Transverse colon (tissue), 4 donors: Measurements from ENCODE around the gene DPY19L1. TPM values are rescaled to one million over a fixed set of nuclear protein-coding genes. Genes with fewer than 3 reads are reported as not detected.
"Not testable (repeated sequence)": the region's sequence is repeated elsewhere in the genome, so short reads cannot be mapped to it uniquely, and the experiment has no call there.

Experiments used
- DNase-seq: peaks from one replicate; pipeline ENCODE4 v3.0.0-alpha.2; 2019
- H3K27ac ChIP-seq, 4 donors: fragments of 200-600 bp; sonication (generic); 2 replicates each; pipeline ENCODE4 v1.5.1; 2016 to 2018; ENCODE audit warnings: inconsistent platforms in 4 of 4
- H3K27me3 ChIP-seq: fragments of 200-600 bp; sonication (generic); 2 replicates; pipeline ENCODE4 v1.5.1; 2017; ENCODE audit warnings: inconsistent platforms
- H3K36me3 ChIP-seq, 4 donors: fragments of 200-600 bp; sonication (generic); 2 replicates each; pipeline ENCODE4 v1.5.1; 2017 to 2019; ENCODE audit warnings: inconsistent platforms in 4 of 4
- H3K4me1 ChIP-seq, 4 donors: fragments of 200-600 bp; sonication (generic); 2 replicates each; pipeline ENCODE4 v1.5.1; 2017 to 2020; ENCODE audit warnings: inconsistent platforms in 4 of 4
- H3K4me3 ChIP-seq, 4 donors: fragments of 200-600 bp; sonication (generic); 1 replicate in 1 of 4; 2 replicates in 3 of 4; pipeline versions ENCODE4 v1.5.1 to v1.6.1; 2017 to 2019; ENCODE audit warnings: inconsistent platforms in 4 of 4
- H3K9me3 ChIP-seq, 2 donors: fragments of 200-600 bp; sonication (generic); 2 replicates each; pipeline ENCODE4 v1.5.1; 2017 to 2019; ENCODE audit warnings: inconsistent platforms in 2 of 2
- EP300 ChIP-seq: sonication (generic); formaldehyde crosslinking; IDR thresholded peaks from one replicate; pipeline ENCODE4 v1.6.1; 2017; ENCODE audit warnings: antibody characterized with exemption, low read depth
- POLR2A ChIP-seq: fragments of 450-650 bp; IDR thresholded peaks from one replicate; pipeline ENCODE4 v1.6.1; 2016; ENCODE audit warnings: antibody characterized with exemption, mild to moderate bottlenecking, moderate library complexity
- POLR2AphosphoS5 ChIP-seq, 3 donors: sonication (generic); formaldehyde crosslinking; IDR thresholded peaks; one replicate each; pipeline ENCODE4 v1.6.1; 2016; ENCODE audit warnings: antibody characterized with exemption in 3 of 3
- WGBS, 2 donors: methylation state at CpG; one replicate each; pipeline ENCODE4 v1.1.5; 2018; ENCODE audit warnings: low coverage in 1 of 2; 5-methylcytosine and 5-hydroxymethylcytosine counted together
- in situ Hi-C, 4 donors: fragments of 200-750 bp; cut with MboI; loops; one replicate each; pipeline versions ENCODE4 v1.15.0 to v1.15.1; 2017; ENCODE audit warnings: low sequenced_read_pairs in 3 of 4, low pct_ligation_motif_present in 1 of 4, low pct_unique_long_range_greater_than_20kb in 1 of 4
- intact Hi-C: fragments of 100-400 bp; cut with DNase I; formaldehyde crosslinking; loops from one replicate; pipeline ENCODE4 v1.15.1; 2023; ENCODE audit warnings: low total_unique reads
- total RNA-seq, 4 donors: library from RNA; depleted of rRNA; stranded (reverse); fragments of >200 nt; gene quantifications; one replicate each; pipeline ENCODE4 v1.1.0, GENCODE V29; 2016
- TF ChIP-seq, protein P1 (sequence below), 5 experiments: fragments of 200-600 bp in 3 of 5; fragments of 450-650 bp in 2 of 5; sonication (generic) in 3 of 5; IDR thresholded peaks; 1 replicate in 2 of 5; 2 replicates in 3 of 5; pipeline ENCODE4 v1.5.1; 2016 to 2017; ENCODE audit warnings: antibody characterized with exemption in 5 of 5, inconsistent platforms in 3 of 5, mild to moderate bottlenecking in 2 of 5, moderate library complexity in 1 of 5

Gene DPY19L1
- total RNA-seq, 4 donors from 2014 or later: 1.6 to 14.7 (median 12.0) TPM

DNA sequence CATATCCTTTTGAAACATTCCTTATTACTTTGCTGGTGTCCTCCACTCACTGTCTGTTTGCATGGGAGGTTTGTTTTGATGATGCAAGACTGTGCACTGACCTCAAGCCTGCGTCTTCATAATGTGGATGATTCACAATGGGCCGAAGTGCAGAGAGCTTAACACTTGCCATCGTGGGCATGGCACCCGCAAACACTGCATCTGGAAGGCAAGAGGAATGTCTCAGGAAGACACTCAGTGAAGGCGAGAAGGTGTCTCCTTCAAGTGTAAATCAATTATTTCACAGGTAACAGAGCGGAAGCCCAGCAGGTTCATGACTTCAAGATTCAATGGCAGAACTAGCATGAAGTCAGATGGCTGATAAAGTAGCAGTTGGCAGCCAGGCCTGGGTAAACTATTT lies 98.1 kb downstream of the DPY19L1 start:
- DNase-seq: no peak
- no peak overlapping the region for H3K27ac ChIP-seq
- intact Hi-C loops (no loop called here), in situ Hi-C loops (no loop called here)
- WGBS, 2 donors: 93 to 96% methylated on average over 3 to 6 of the region's 6 CpGs
- no peaks in the 10 kb centered on the region for H3K9me3 ChIP-seq
- H3K27me3 ChIP-seq: no peaks in the 10 kb centered on the region
- H3K36me3 ChIP-seq: peaks cover 0 to 10% (median 0%) of the 10 kb centered on the region in 4 donors
- no peak overlapping the region for H3K4me3 ChIP-seq
- no peaks in the 10 kb centered on the region for H3K4me1 ChIP-seq
- no peak for TF ChIP-seq EP300

DNA sequence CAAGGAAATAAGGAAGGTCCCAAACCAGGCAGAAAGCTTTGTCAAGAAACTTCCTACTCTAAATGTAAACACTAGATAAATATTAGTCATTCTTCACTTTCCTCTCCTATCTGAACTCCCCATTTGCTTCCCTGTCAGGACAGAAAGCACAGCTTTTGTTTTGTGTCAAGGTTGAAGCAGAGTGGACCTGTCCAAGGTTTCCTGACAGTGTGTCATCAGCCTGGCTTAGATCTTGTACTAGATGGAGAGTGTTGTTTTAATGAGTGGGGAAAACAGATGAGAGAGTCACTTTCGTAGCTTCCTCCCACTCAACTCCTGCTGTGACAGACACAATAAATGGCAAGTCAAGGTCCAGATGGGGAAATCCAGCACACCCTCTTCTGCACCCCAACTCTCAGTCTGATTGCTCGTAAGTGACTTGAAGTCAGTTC lies 101.5 kb downstream of the DPY19L1 start:
- 76% methylated on average over 2 of the region's 2 CpGs; no CpG with 5 or more reads in 1 of the 2 donors for WGBS, 2 donors
- H3K27ac ChIP-seq, H3K9me3 ChIP-seq, intact Hi-C loops, H3K36me3 ChIP-seq, H3K4me3 ChIP-seq, H3K4me1 ChIP-seq, H3K27me3 ChIP-seq, in situ Hi-C loops, DNase-seq: not testable (repeated sequence)

DNA sequence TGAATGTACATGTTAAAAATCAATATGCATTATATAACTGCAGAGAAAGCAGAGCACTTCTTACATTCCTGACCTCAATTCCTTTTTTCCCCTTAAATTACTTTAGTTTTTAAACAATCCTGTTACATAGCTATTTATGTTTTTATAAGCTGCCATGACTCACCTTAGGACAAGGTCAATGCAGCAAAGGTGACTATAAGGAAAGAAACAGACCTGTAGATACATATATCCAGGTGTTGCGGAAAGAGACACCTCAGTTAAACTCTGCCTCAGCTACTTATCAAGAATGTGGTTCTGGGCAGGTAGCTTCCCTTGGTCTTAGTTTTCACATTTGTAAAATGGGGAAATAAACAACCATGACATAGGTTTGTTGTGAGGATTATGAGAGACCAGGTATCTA lies 105.5 kb downstream of the DPY19L1 start:
- in situ Hi-C loops (no loop called here), intact Hi-C loops (no loop called here)
- no peaks in the 10 kb centered on the region for H3K27me3 ChIP-seq
- no peaks in the 10 kb centered on the region for H3K9me3 ChIP-seq
- H3K4me1 ChIP-seq: no peaks in the 10 kb centered on the region
- H3K36me3 ChIP-seq: no peaks in the 10 kb centered on the region
- WGBS, 2 donors: 97 to 100% methylated on average over 1 of the region's 1 CpG
- no peak overlapping the region for H3K4me3 ChIP-seq
- TF ChIP-seq, protein P1, sequence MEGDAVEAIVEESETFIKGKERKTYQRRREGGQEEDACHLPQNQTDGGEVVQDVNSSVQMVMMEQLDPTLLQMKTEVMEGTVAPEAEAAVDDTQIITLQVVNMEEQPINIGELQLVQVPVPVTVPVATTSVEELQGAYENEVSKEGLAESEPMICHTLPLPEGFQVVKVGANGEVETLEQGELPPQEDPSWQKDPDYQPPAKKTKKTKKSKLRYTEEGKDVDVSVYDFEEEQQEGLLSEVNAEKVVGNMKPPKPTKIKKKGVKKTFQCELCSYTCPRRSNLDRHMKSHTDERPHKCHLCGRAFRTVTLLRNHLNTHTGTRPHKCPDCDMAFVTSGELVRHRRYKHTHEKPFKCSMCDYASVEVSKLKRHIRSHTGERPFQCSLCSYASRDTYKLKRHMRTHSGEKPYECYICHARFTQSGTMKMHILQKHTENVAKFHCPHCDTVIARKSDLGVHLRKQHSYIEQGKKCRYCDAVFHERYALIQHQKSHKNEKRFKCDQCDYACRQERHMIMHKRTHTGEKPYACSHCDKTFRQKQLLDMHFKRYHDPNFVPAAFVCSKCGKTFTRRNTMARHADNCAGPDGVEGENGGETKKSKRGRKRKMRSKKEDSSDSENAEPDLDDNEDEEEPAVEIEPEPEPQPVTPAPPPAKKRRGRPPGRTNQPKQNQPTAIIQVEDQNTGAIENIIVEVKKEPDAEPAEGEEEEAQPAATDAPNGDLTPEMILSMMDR (IDR thresholded peaks at IDR 0.05): no peak
- no peak for TF ChIP-seq POLR2AphosphoS5 (IDR thresholded peaks at IDR 0.05)
- TF ChIP-seq EP300: no peak
- no peak for TF ChIP-seq POLR2A
- no peak for DNase-seq
- no peak overlapping the region for H3K27ac ChIP-seq

DNA sequence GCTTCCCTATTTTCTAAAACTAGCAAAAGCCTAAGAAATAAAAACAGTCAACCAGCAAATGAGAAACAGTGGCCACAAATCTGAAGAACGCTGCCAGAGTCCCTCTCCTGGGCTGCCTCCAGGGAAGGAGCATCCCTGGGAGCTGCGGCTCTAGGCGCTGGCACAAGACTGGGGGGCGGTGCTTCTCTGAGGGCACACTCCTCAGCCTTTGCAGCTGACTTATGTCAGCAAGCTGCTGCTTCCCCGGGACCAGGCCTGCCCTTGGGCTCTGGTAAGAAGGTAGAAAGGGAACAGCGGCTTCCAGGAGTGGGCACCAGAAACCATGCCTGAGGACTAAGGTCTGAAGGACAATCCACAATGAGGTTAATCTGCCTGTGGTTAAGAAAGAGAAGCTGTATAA lies 107.5 kb downstream of the DPY19L1 start:
- 92 to 95% methylated on average over 3 to 6 of the region's 6 CpGs for WGBS, 2 donors
- H3K9me3 ChIP-seq, H3K27ac ChIP-seq, in situ Hi-C loops, DNase-seq, intact Hi-C loops, H3K27me3 ChIP-seq, H3K4me3 ChIP-seq, H3K36me3 ChIP-seq, H3K4me1 ChIP-seq: not testable (repeated sequence)

DNA sequence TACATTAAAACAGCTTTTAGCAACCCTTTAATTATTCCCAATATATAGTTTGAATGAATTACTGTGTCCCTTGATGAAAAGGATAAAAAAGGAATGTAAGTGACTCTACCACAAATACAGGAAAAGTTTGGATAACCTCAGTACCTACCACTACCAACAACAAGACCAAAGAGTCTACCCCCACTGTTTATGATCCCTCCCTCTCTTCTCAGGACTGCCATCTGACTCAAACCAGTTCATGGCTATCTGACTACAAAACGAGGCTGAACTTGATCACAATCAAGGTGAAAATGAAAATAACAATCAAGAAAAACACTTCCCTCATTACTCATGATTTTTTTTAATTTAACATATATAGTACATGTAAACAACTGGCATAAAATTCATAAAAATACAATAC lies 108.7 kb downstream of the DPY19L1 start:
- no peaks in the 10 kb centered on the region for H3K9me3 ChIP-seq
- H3K27ac ChIP-seq: no peak overlapping the region
- no peaks in the 10 kb centered on the region for H3K36me3 ChIP-seq
- intact Hi-C loops: no loop called here
- no peak overlapping the region for H3K4me3 ChIP-seq
- H3K27me3 ChIP-seq: no peaks in the 10 kb centered on the region
- DNase-seq: no peak
- in situ Hi-C loops: no loop called here
- TF ChIP-seq POLR2AphosphoS5 (IDR thresholded peaks at IDR 0.05) (no peak), EP300 (no peak), POLR2A (no peak)
- TF ChIP-seq, protein P1 (IDR thresholded peaks at IDR 0.05): no peak
- H3K4me1 ChIP-seq: no peaks in the 10 kb centered on the region
- 54 to 64% methylated on average over 1 of the region's 1 CpG for WGBS, 2 donors

DNA sequence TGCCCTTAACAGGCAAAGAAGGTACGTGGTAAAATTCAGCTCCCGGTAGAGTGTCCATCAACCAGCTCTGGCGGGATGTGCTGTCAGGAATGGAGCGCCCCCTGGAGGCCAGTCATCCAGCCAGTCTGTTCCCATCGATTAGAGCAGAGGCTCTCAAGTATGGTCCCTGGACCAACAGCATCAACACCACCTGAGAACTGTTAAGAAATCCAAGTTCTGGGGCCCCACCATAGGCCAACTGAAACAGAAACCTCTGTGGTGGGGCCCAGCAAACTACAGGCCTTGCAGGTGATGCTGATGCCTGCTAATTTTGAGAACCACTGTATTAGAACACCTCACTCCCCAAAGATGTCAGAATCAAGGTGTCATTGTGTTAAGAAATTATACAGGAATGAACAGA lies 109.2 kb downstream of the DPY19L1 start:
- H3K4me3 ChIP-seq: no peak overlapping the region
- in situ Hi-C loops (no loop called here), intact Hi-C loops (no loop called here)
- WGBS, 2 donors: 65 to 71% methylated on average over 4 of the region's 5 CpGs
- no peaks in the 10 kb centered on the region for H3K36me3 ChIP-seq
- no peaks in the 10 kb centered on the region for H3K4me1 ChIP-seq
- no peaks in the 10 kb centered on the region for H3K27me3 ChIP-seq
- H3K27ac ChIP-seq: no peak overlapping the region
- peak; percentile 38 for DNase-seq
- no peaks in the 10 kb centered on the region for H3K9me3 ChIP-seq
- TF ChIP-seq POLR2AphosphoS5 (IDR thresholded peaks at IDR 0.05) (no peak), EP300 (no peak), POLR2A (no peak)
- TF ChIP-seq, protein P1 (IDR thresholded peaks at IDR 0.05): peak in 3 of 5 experiments; percentile 21 to 36 (median 35)

DNA sequence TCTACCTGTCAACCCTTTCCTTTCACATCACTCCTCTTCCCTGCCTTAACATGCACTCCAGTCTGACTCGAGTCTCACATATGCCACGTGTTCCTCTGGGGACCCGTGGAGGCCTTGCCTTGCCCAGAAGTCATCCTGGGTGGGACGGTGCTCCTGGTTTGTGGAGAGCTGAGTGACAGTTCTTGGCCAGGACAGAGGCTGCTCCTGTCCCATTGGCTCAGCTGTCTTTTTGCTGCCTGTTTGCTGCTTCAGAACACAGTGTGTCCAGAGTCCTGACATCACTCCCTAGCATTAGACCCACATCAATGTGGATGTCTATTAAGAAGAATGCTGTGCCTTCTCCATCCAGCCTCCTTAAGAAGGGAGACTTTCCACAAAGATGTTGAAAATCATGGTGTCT lies 116.8 kb downstream of the DPY19L1 start:
- DNase-seq, intact Hi-C loops, H3K9me3 ChIP-seq, H3K4me1 ChIP-seq, in situ Hi-C loops, H3K27me3 ChIP-seq, H3K4me3 ChIP-seq, H3K27ac ChIP-seq, H3K36me3 ChIP-seq: not testable (repeated sequence)
- WGBS, 2 donors: 100% methylated on average over 1 of the region's 4 CpGs; no CpG with 5 or more reads in 1 of the 2 donors

DNA sequence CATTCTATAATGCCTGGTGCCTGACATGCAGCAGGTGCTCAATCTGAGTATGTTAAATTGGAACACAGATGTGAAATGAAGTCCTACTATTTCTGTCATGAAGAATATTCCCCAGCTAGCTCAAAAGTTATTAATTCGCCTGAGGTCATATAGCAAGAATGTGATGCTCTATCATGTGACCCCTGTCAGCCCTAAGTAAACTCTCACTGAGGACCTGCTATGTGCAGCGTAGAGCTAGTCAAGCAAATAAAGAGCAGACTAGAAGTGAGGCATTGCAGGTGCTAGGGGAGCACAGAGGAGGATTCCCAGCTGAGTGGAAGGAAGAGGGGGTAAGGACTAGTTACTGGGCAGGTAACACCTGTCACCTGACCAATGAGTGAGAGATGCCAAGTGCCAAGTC lies 118.2 kb downstream of the DPY19L1 start:
- H3K27ac ChIP-seq, DNase-seq, H3K27me3 ChIP-seq, H3K4me1 ChIP-seq, H3K4me3 ChIP-seq, H3K9me3 ChIP-seq, H3K36me3 ChIP-seq, intact Hi-C loops, in situ Hi-C loops: not testable (repeated sequence)
- 40 to 59% methylated on average over 1 to 2 of the region's 2 CpGs for WGBS, 2 donors
